Measurements from ENCODE around the gene ANXA5.

GRCh38 chr4:121633653-121634052 lies 63.1 kb downstream of the ANXA5 start:
- no peak for TF ChIP-seq SIN3A (IDR thresholded peaks at IDR 0.05; ENCODE audit: borderline replicate concordance, low read depth, low read length)
- no peak for TF ChIP-seq POLR2AphosphoS5 (IDR thresholded peaks at IDR 0.05; ENCODE audit: low read depth, low read length)
- TF ChIP-seq SMC3 (IDR thresholded peaks at IDR 0.05; ENCODE audit: low read depth, low read length), result no peak
- no peak for TF ChIP-seq YY1 (IDR thresholded peaks at IDR 0.05; ENCODE audit: low read depth)
- no peak for TF ChIP-seq CTCF (IDR thresholded peaks at IDR 0.05)
- TF ChIP-seq EP300 (IDR thresholded peaks at IDR 0.05; ENCODE audit: borderline replicate concordance in 1 of 2, low read depth in 1 of 2, low read length in 1 of 2), result no peak
- no peak for TF ChIP-seq RAD21 (IDR thresholded peaks at IDR 0.05; ENCODE audit: low read length)
- no peak for TF ChIP-seq MXI1 (IDR thresholded peaks at IDR 0.05; ENCODE audit: low read depth, low read length)
- TF ChIP-seq USF2 (IDR thresholded peaks at IDR 0.05; ENCODE audit: borderline replicate concordance, low read depth, low read length), result no peak
- TF ChIP-seq TEAD4 (IDR thresholded peaks at IDR 0.05; ENCODE audit: borderline replicate concordance, insufficient read depth), result no peak
- TF ChIP-seq REST (IDR thresholded peaks at IDR 0.05; ENCODE audit: low read depth, low read length), result no peak
- TF ChIP-seq TAF1 (IDR thresholded peaks at IDR 0.05; ENCODE audit: borderline replicate concordance, low read depth, low read length), result no peak
- no peak for TF ChIP-seq GATA2 (CRISPR knock-in tag; IDR thresholded peaks at IDR 0.05)
- no peak for TF ChIP-seq NFIC (IDR thresholded peaks at IDR 0.05; ENCODE audit: borderline replicate concordance)
